GM19193 (cell line): ENCODE data around the gene QSOX2.

Experiments used
- POLR2A ChIP-seq: IDR thresholded peaks from 4 replicates; pipeline ENCODE4 v1.6.1; 2011; ENCODE audit not compliant: insufficient read depth, insufficient read length; ENCODE audit errors: extremely low read depth

The QSOX2 gene

GRCh38 chr9:136243631-136244030 lies 2.0 kb downstream of the QSOX2 start:
- no peak for TF ChIP-seq POLR2A

GRCh38 chr9:136242918-136243525 lies 2.6 kb downstream of the QSOX2 start:
- no peak for TF ChIP-seq POLR2A

GRCh38 chr9:136242248-136242647 lies 3.4 kb downstream of the QSOX2 start:
- no peak for TF ChIP-seq POLR2A

- no peak for TF ChIP-seq POLR2A
Observed at GRCh38 chr9:136241542-136241941, 4.1 kb downstream of the QSOX2 start.

- TF ChIP-seq POLR2A: no peak
Observed at GRCh38 chr9:136240941-136241340, 4.7 kb downstream of the QSOX2 start.

GRCh38 chr9:136239983-136240330 lies 5.7 kb downstream of the QSOX2 start:
- no peak for TF ChIP-seq POLR2A

- no peak for TF ChIP-seq POLR2A
Observed at GRCh38 chr9:136239135-136239982, 6.3 kb downstream of the QSOX2 start.

- no peak for TF ChIP-seq POLR2A
Observed at GRCh38 chr9:136238342-136238732, 7.3 kb downstream of the QSOX2 start.

GRCh38 chr9:136237486-136238341 lies 7.9 kb downstream of the QSOX2 start:
- TF ChIP-seq POLR2A: no peak

- TF ChIP-seq POLR2A: no peak
Observed at GRCh38 chr9:136235709-136236455, 9.7 kb downstream of the QSOX2 start.

- no peak for TF ChIP-seq POLR2A
Observed at GRCh38 chr9:136235171-136235570, 10.4 kb downstream of the QSOX2 start.

- no peak for TF ChIP-seq POLR2A
Observed at GRCh38 chr9:136234597-136234996, 11.0 kb downstream of the QSOX2 start.

- no peak for TF ChIP-seq POLR2A
Observed at GRCh38 chr9:136233868-136234267, 11.7 kb downstream of the QSOX2 start.

- TF ChIP-seq POLR2A: no peak
Observed at GRCh38 chr9:136233411-136233810, 12.2 kb downstream of the QSOX2 start.

GRCh38 chr9:136232969-136233368 lies 12.6 kb downstream of the QSOX2 start:
- TF ChIP-seq POLR2A: no peak
